ENCODE results near the gene UBL7.

UBL7 gene

DNA sequence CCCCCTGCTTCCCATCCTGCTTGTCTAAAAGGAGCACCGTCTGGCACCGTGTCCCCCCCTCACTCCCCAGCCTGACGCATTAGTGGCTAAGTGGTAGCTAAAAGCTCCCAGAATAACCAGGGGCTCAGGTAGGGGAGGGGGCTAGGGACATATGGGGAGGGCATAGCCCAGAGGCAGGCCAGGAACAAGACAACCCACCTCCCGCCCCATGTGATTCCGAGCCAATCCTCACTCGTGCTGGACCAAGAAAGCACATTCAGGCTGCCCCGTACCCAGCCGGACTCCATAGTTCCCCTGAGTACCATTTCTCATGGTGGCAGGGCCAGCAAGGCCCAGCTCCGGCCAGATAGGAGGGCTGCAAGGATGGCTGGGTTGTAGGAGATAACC lies 38.7 kb downstream of the UBL7 start:
- peak; percentile 88 for DNase-seq

- DNase-seq: no peak
Measured at GRCh38 chr15:74421302-74422245, 39.4 kb downstream of the UBL7 start.

- no peak for DNase-seq
Measured at GRCh38 chr15:74420193-74420905, 40.6 kb downstream of the UBL7 start.

DNA sequence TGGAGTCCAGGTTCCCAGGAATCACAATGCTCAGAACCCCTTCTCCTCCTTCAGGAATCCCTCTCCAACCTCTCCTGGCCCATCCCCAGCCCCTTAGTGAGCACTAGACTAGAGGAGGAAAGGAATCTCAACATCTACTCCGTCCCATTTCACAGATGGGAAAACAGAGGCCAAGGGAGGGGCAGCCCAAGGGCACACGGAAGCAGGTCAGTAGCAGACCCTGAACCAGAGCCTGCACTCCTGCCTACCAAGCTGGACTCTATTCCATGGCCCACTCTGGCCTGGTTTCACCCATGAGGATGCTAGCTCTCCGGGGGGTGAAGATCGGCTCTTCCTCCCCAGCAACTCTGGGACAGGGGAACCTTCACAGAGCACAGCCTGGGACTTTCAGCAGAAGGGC lies 41.5 kb downstream of the UBL7 start:
- DNase-seq: no peak

DNA sequence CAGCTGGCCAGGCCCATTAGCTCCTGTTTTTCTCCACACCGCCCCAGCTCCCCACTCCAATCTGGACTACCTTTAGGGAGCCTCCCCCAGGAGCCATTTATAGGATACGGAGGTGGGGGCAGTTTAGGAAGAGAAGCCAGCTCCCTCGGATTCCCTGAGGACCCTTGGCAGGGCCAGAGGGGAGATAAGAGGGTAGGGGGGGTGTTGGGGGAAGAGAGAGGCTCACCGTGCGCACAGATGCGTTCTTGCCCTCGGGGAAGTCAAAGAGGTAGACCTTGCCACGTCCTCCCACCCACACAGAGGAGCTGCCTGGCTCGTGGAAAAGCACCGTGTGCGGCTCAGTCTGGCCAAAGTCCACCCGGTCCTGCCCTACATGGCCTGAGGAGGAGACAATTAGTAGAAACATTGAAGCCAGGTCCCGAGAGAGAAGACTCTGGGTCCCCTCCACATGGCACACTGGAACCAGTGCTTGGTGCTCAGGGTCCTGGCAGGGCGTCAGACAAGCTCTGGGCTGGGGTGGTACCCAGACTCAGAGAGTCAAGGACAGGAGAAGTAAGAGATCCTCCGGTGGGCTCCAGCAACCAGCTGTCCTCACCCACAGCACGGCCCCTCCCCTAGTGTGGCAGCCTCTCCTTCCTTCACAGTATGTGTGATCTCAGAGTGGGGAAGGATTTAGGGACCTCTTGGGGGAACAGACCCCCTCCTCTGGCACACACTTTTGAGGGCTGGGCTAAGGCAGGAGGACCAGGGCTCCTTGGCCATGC lies 42.2 kb downstream of the UBL7 start:
- no peak for DNase-seq

DNA sequence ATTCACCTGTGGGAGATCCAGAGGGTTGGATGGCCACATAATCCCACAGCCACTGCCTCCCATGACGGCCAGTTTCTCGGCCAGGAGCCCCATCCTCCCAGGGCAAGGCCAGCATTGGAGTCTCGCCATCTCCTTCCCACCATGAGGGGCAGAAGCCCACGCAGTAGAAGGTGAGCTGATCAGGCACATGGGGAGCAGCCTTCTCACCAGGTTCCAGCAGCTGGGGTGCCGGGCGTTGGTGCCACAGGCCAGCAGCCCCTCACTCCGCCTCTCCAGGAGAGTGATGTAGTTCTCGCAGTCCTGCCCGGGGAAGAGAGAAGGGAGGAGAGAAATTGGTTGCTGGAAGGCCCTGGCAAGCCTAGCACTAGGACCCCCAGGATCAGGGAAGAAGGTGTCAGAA lies 43.3 kb downstream of the UBL7 start:
- DNase-seq: no peak

DNA sequence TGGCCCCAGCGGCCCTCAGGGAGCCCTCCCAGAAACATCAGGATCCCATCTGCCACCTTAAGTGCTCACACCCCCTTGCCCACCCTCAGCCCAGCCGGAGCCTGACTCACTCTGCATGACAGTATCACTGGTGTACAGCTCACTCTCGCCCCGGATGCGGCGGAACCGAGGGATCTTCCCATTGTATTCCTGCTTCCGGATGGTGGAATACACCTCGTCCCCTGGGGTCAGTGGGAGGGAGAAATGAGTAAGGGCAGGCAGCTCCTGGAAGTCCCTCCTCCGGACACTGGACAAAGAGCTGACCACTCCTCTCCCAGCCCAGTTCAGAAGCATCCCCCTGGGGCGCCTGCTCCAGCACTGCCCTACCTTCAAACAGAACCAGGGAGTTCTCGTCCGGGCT lies 43.7 kb downstream of the UBL7 start:
- no peak for DNase-seq

DNA sequence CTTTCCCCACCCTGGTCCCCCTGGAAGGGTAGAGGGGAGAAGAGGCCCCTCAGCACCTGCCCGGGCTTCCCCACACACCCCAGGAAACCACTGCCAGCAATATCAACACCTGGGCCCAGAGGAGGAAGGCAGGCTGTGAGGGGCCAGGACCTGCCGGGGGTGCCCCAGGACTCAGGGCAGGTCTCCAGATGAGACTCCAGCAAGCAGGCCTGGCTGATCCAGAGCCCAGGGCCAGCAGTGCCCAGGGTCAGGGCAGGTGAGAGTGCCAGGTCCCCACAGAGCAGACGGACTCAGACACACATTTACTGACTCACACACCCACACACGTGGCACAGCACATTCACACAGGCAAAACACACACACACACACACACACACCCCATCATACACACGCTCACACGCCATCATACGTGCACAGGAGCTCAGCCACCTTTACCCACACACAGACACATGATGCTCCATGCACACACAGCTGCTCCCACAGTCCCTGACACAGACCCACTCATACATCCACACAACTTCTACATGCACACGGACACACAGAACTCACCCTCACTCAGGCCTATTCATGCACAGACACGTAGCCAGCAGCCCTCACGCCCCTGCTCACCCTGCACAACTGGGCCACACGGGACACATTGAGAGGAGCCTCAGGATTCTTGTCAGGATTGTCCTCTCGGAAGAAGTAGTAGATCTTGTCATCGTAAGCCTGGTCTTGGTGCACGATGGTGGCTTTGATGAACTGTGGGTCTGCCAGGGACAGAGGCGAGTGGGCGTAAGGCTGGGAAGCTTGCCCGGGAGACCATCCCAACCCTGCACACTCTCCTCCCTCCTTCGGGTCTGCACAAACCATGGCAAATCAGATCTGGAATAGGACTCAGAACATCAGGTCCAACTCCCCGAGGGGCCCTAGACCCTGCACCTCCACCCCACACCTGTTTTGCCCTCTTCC lies 44.7 kb downstream of the UBL7 start:
- DNase-seq: no peak

DNA sequence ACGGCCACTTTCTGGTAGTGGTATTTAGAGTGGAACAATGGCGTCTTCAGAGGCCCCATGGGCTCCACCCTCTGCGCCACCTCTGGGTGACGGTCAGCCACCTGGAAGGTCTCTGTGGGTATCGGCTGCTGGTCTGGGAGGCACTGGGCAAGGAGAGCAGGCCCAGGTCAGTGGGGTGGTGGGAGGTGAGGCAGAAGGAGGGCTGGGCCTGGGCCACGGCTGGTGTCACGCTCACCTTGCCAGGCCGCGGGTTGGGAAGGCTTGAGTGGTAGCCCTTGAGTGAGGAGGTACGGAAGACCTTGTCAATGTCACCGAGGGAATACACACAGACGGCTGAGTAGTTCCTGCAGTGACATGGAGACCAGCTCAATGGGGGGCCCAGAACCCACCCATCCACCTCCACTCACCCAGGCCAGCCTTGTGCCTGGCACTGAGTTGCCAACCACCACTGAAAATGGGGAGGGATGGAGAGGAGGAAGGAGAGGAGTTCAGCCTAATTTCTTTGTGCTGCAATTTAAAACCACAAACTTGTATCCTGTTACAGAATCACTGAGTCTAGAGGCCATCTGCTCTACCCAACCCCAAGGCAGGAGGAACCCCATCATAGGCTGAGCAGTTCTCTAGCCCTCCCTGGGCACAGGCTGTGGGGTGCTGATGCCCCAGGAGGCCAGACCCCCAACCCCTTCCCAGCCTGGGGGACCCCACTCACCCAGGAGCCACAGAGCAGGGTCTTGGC lies 46.2 kb downstream of the UBL7 start:
- DNase-seq: no peak

DNA sequence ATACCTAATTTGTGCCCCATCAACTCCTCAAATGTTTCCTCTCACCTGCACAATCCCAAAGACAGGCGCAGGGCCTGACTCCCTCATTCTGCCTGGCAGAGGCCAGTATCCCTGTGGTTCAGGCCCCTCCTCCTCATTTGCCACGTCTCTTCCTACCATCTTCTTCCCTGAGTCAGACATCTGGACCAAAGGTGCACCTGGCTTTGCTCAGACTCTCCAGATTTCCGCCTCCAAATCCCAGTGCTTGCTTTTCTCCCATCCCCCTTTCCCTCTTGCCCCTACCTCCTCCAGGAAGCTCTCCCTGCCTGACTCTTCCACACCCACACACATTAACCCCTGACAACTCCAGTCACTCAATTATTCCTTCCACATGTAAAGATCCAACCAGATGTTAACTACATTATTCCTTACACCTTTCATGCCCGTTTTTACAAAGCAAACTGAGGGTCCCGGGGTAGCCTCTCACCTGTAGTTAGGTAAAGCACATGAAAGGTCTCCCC lies 46.8 kb downstream of the UBL7 start:
- DNase-seq: no peak

GRCh38 chr15:74413350-74414080 lies 47.4 kb downstream of the UBL7 start:
- DNase-seq: no peak

- DNase-seq: no peak
Measured at GRCh38 chr15:74412159-74412558, 48.8 kb downstream of the UBL7 start.

DNA sequence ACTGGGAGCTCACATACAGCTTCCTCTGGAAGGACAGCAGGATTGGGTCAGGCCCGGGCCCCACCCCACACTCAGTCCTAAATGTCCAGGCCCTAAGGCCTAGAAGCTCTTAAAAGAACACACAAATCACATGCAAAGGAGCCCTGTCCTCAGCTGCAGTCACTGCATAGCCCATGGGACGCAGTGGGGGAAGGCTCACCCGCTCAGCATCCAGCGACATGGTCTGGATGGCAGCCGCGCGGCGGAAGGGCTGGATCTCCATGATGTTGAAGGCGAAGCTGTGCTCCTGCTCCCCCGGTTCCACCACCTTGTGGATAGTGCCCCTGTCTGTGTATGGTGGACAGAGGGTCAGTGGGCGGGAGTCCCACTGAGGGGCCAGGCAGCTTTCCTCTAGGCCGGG lies 49.3 kb downstream of the UBL7 start:
- DNase-seq: no peak

DNA sequence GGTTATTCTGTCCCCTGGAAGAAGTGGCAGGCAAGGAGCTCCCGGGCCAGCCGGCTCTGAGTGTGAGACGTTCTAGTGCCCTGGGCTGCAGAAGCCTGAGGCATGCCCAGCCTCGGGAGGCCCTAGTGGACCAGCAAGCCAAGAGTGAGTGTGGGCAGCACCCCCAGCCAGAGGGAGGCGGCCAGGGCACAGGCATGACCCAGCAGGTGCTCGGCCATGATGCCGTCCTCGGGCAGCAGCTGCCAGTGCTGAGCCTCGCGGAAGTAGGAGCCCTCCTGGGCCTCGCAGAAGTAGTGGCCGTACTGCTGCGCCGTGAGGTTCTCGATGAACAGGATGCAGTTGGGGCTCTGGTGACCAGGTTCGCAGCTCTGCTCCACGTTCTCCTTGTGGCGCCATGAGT lies 50.5 kb downstream of the UBL7 start:
- DNase-seq: no peak

DNA sequence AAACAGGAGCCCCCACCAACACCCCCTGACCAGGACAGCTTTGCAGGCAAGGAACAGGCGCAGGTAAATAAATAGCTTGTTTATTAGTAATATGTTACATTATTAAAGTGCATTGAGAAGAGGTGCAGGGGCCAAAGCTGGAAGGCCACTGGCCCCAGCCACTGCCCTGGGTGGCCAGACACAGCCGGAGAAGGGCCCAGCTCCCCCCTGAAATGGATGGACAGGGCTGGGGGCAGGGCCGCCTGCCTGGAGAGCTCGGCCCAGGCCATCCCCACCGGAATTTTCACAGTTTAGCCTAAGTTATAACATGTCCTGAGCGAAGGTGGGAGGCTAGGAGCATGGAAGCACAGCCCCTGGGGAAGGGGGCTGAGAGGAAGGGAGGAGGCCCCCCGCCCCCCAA lies 51.7 kb downstream of the UBL7 start:
- DNase-seq: no peak

DNA sequence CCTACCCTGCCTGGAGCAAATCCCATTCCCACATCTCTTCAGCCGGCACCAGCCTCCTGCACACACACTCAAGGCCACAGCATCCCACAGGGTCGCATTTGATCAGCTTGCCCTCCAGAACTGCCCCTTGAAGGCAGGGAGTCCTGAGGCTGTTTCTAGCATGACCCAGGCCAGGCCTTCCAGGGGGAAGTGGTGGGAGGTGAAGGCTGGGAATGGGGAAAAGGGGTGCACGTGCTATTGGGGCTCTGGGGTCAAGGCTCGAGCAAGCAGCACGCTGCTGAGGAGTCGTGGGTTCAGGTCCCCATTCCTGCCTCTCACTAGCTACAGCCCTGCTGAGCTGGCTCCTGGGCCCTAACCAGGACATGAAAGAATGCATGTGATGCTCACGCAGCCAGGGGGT lies 52.1 kb downstream of the UBL7 start:
- DNase-seq: no peak

GRCh38 chr15:74408385-74408784 lies 52.6 kb downstream of the UBL7 start:
- no peak for DNase-seq

- peak; percentile 20 for DNase-seq
Measured at GRCh38 chr15:74406992-74407705, 53.8 kb downstream of the UBL7 start.

DNA sequence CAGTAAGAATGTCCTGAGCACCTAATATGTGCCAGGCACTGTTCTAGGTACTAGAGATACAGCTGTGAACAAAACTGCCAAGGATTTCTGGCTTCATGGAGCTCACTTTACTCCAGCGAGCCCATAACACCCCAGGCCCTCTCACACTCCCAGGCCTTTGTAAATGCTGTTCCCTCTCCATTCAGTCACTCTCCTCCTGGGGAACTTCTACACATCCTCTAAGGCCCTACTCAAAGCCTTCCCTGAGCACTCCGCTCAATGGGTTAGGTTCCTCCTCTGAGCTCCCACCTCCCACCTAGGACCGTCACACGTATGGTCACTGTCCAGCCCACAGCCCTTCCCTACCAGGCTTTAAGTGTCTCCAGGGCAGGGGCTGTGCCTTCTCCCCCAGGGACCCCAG lies 54.4 kb downstream of the UBL7 start:
- no peak for DNase-seq

DNA sequence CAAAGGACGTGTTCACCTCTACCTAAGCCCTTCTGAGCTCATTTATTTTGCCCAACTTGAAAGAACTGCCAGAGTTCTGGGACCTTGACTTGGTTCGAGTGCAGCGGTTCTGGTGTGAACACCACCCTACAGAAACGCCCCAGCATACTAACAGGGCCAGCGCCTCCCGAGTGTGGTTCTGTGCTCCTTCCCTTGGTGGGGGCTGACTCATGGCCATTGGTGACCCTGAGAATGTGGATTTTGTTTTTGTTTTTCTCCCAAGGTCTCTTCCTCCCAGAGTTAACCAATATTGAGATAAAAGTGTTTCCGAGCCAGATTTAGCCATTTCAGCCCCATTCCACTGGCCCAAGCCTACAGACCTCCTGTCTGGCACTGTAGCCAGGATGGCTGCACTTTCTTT lies 55.1 kb downstream of the UBL7 start:
- DNase-seq: no peak
